Measurements from ENCODE around the gene ANKRD28.

DNA sequence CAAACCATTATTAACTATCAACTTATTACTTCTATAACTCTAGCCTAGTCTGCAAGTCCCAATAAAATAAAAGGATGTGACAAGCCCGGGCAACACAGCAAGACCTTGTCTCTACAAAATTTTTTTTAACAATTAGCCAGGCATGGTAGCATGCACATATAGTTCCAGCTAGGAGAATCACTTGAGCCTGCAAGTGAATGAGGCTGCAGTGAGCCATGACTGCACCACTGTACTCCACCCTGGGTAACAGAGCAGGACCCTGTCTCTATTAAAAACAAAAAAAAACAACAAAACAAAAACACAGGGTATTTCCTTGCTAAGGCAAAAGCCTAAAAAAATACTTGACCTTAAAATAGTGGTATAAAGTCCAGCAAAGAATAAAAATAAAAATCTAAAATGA, 31.4 kb downstream of the ANKRD28 start:
- TF ChIP-seq, protein P1, sequence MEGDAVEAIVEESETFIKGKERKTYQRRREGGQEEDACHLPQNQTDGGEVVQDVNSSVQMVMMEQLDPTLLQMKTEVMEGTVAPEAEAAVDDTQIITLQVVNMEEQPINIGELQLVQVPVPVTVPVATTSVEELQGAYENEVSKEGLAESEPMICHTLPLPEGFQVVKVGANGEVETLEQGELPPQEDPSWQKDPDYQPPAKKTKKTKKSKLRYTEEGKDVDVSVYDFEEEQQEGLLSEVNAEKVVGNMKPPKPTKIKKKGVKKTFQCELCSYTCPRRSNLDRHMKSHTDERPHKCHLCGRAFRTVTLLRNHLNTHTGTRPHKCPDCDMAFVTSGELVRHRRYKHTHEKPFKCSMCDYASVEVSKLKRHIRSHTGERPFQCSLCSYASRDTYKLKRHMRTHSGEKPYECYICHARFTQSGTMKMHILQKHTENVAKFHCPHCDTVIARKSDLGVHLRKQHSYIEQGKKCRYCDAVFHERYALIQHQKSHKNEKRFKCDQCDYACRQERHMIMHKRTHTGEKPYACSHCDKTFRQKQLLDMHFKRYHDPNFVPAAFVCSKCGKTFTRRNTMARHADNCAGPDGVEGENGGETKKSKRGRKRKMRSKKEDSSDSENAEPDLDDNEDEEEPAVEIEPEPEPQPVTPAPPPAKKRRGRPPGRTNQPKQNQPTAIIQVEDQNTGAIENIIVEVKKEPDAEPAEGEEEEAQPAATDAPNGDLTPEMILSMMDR (CRISPR knock-in tag; IDR thresholded peaks at IDR 0.05) = no peak
- TF ChIP-seq ZNF879 (CRISPR knock-in tag; IDR thresholded peaks at IDR 0.05) = no peak
- no peak for TF ChIP-seq SP2 (CRISPR knock-in tag; IDR thresholded peaks at IDR 0.05)
- no peak for TF ChIP-seq MEIS1 (CRISPR knock-in tag; IDR thresholded peaks at IDR 0.05; ENCODE audit: borderline replicate concordance)
- no peak for TF ChIP-seq TCF7L2 (IDR thresholded peaks at IDR 0.05; ENCODE audit: low read depth, low read length)
- TF ChIP-seq, protein P2, sequence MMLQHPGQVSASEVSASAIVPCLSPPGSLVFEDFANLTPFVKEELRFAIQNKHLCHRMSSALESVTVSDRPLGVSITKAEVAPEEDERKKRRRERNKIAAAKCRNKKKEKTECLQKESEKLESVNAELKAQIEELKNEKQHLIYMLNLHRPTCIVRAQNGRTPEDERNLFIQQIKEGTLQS (CRISPR knock-in tag; IDR thresholded peaks at IDR 0.05) = no peak
- no peak for TF ChIP-seq ZNF772 (CRISPR knock-in tag; IDR thresholded peaks at IDR 0.05)
- TF ChIP-seq POLR2A (IDR thresholded peaks at IDR 0.05; ENCODE audit: insufficient read depth in 1 of 2, low read depth in 2 of 2, low read length in 2 of 2) = no peak
- TF ChIP-seq, protein P3, sequence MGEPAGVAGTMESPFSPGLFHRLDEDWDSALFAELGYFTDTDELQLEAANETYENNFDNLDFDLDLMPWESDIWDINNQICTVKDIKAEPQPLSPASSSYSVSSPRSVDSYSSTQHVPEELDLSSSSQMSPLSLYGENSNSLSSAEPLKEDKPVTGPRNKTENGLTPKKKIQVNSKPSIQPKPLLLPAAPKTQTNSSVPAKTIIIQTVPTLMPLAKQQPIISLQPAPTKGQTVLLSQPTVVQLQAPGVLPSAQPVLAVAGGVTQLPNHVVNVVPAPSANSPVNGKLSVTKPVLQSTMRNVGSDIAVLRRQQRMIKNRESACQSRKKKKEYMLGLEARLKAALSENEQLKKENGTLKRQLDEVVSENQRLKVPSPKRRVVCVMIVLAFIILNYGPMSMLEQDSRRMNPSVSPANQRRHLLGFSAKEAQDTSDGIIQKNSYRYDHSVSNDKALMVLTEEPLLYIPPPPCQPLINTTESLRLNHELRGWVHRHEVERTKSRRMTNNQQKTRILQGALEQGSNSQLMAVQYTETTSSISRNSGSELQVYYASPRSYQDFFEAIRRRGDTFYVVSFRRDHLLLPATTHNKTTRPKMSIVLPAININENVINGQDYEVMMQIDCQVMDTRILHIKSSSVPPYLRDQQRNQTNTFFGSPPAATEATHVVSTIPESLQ (CRISPR knock-in tag; conservative IDR thresholded peaks at IDR 0.05) = no peak
- TF ChIP-seq ISL2 (CRISPR knock-in tag; IDR thresholded peaks at IDR 0.05) = no peak
- no peak for TF ChIP-seq NR2C2 (CRISPR knock-in tag; IDR thresholded peaks at IDR 0.05; ENCODE audit: borderline replicate concordance)
- TF ChIP-seq KAT2B (IDR thresholded peaks at IDR 0.05; ENCODE audit: borderline replicate concordance, low read depth, low read length) = no peak
- TF ChIP-seq, protein P4, sequence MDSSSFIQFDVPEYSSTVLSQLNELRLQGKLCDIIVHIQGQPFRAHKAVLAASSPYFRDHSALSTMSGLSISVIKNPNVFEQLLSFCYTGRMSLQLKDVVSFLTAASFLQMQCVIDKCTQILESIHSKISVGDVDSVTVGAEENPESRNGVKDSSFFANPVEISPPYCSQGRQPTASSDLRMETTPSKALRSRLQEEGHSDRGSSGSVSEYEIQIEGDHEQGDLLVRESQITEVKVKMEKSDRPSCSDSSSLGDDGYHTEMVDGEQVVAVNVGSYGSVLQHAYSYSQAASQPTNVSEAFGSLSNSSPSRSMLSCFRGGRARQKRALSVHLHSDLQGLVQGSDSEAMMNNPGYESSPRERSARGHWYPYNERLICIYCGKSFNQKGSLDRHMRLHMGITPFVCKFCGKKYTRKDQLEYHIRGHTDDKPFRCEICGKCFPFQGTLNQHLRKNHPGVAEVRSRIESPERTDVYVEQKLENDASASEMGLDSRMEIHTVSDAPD (CRISPR knock-in tag; IDR thresholded peaks at IDR 0.05) = no peak

All from HepG2 (cell line).